ENCODE data around the gene PRX. TPM values are rescaled to one million over a fixed set of nuclear protein-coding genes. Genes with fewer than 3 reads are reported as not detected.

Gene PRX
- total and polyA plus RNA-seq, 2 of the 13 experiments (the other 11 are each of a cell fraction or from before 2014, with no cell fraction given) = 0.66 TPM

DNA sequence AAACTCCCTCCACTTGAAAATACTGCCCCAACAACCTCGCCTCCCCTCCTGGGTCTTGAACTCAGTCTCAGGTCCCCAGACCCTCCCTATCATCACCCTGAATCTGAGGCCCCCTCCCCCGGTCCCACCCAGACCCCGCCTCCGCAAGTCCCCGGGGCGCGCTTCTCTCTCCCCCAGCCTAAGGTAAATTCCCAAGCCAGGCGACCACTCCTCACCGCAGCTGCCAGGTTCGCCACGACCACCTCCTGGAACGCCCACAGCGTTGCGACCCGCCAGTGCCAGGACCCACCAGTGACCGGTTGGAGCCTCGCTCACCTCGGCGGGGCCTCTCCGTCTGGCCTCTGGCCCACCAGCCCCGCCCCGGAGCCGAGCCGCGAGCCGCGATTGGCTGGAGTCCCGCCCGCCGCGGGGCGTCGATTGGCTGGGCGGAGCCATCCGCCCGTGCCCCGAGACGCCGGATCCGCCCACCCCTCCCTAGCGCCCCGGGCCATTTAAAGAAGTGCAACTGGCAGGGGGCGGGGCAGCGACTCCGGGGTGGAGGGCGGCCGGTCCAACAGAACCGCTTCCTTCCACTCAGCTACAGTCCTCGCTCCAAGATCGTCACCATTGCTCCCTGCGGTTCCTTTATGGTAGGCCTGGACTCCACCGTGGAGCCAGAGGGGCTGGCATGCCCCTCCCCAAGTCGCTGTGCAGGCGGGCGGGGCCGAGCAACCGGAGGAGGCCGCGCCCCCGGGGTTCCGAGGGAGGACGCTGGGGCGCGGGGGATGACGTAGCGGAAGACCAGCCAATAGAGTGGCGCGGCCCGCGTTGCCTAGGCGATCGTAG, 31.0 kb upstream of the PRX start, which contains the start of gene SERTAD3 (continued):
- TF ChIP-seq, protein P1, sequence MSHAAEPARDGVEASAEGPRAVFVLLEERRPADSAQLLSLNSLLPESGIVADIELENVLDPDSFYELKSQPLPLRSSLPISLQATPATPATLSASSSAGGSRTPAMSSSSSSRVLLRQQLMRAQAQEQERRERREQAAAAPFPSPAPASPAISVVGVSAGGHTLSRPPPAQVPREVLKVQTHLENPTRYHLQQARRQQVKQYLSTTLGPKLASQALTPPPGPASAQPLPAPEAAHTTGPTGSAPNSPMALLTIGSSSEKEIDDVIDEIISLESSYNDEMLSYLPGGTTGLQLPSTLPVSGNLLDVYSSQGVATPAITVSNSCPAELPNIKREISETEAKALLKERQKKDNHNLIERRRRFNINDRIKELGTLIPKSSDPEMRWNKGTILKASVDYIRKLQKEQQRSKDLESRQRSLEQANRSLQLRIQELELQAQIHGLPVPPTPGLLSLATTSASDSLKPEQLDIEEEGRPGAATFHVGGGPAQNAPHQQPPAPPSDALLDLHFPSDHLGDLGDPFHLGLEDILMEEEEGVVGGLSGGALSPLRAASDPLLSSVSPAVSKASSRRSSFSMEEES (CRISPR knock-in tag; IDR thresholded peaks at IDR 0.05) = no peak
- TF ChIP-seq ZNF225 (CRISPR knock-in tag; IDR thresholded peaks at IDR 0.05) = peak; percentile 7; the same call in 1 of the 2 replicates
- no peak for TF ChIP-seq GABPA (IDR thresholded peaks at IDR 0.05; ENCODE audit: low read depth, low read length)
- TF ChIP-seq GABPA (CRISPR knock-in tag; IDR thresholded peaks at IDR 0.05; ENCODE audit: low read depth) = peak; percentile 41; the same call in 1 of the 2 replicates
- TF ChIP-seq, protein P2, sequence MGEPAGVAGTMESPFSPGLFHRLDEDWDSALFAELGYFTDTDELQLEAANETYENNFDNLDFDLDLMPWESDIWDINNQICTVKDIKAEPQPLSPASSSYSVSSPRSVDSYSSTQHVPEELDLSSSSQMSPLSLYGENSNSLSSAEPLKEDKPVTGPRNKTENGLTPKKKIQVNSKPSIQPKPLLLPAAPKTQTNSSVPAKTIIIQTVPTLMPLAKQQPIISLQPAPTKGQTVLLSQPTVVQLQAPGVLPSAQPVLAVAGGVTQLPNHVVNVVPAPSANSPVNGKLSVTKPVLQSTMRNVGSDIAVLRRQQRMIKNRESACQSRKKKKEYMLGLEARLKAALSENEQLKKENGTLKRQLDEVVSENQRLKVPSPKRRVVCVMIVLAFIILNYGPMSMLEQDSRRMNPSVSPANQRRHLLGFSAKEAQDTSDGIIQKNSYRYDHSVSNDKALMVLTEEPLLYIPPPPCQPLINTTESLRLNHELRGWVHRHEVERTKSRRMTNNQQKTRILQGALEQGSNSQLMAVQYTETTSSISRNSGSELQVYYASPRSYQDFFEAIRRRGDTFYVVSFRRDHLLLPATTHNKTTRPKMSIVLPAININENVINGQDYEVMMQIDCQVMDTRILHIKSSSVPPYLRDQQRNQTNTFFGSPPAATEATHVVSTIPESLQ (CRISPR knock-in tag; conservative IDR thresholded peaks at IDR 0.05) = peak; percentile 42; the same call in 1 of the 2 replicates
- TF ChIP-seq ZNF749 (CRISPR knock-in tag; IDR thresholded peaks at IDR 0.05; ENCODE audit: borderline replicate concordance) = peak; percentile 75; the same call in 1 of the 2 replicates
- TF ChIP-seq, protein P3, sequence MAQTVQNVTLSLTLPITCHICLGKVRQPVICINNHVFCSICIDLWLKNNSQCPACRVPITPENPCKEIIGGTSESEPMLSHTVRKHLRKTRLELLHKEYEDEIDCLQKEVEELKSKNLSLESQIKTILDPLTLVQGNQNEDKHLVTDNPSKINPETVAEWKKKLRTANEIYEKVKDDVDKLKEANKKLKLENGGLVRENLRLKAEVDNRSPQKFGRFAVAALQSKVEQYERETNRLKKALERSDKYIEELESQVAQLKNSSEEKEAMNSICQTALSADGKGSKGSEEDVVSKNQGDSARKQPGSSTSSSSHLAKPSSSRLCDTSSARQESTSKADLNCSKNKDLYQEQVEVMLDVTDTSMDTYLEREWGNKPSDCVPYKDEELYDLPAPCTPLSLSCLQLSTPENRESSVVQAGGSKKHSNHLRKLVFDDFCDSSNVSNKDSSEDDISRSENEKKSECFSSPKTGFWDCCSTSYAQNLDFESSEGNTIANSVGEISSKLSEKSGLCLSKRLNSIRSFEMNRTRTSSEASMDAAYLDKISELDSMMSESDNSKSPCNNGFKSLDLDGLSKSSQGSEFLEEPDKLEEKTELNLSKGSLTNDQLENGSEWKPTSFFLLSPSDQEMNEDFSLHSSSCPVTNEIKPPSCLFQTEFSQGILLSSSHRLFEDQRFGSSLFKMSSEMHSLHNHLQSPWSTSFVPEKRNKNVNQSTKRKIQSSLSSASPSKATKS (CRISPR knock-in tag; IDR thresholded peaks at IDR 0.05) = no peak
- TF ChIP-seq MAF1 (CRISPR knock-in tag; IDR thresholded peaks at IDR 0.05; ENCODE audit: borderline replicate concordance) = 0 out of 2 replicates have a peak, but pooled peaks have one; percentile 40
- TF ChIP-seq HMGXB4 (CRISPR knock-in tag; IDR thresholded peaks at IDR 0.05; ENCODE audit: borderline replicate concordance in 1 of 2, low read depth in 1 of 2) = peak in 1 of 2 experiments; percentile 59; a peak in 2 of 4 replicates
- no peak for TF ChIP-seq HNRNPL (IDR thresholded peaks at IDR 0.05; ENCODE audit: low read depth, low read length)
- TF ChIP-seq ZMYM3 (CRISPR knock-in tag; IDR thresholded peaks at IDR 0.05) = 0 out of 2 replicates have a peak, but pooled peaks have one; percentile 4
- TF ChIP-seq ZNF205 (CRISPR knock-in tag; IDR thresholded peaks at IDR 0.05) = no peak; the same call in 1 of the 2 replicates
- TF ChIP-seq AGO2 (optimal IDR thresholded peaks at IDR 0.05; ENCODE audit: low read depth, low read length) = peak; percentile 15
- TF ChIP-seq SAP130 (CRISPR knock-in tag; IDR thresholded peaks at IDR 0.05; ENCODE audit: low read depth) = peak; percentile 84
- TF ChIP-seq MEF2D (CRISPR knock-in tag; IDR thresholded peaks at IDR 0.05) = 0 out of 2 replicates have a peak, but pooled peaks have one; percentile 36
- TF ChIP-seq ZNF460 (CRISPR knock-in tag; IDR thresholded peaks at IDR 0.05; ENCODE audit: borderline replicate concordance) = no peak
- TF ChIP-seq NFYB (CRISPR knock-in tag; IDR thresholded peaks at IDR 0.05) = peak; percentile 81
- TF ChIP-seq ZSCAN9 (CRISPR knock-in tag; IDR thresholded peaks at IDR 0.05; ENCODE audit: borderline replicate concordance) = no peak
- peak; percentile 52; the same call in 1 of the 2 replicates for TF ChIP-seq JUN (CRISPR knock-in tag; IDR thresholded peaks at IDR 0.05)
- TF ChIP-seq, protein P4, sequence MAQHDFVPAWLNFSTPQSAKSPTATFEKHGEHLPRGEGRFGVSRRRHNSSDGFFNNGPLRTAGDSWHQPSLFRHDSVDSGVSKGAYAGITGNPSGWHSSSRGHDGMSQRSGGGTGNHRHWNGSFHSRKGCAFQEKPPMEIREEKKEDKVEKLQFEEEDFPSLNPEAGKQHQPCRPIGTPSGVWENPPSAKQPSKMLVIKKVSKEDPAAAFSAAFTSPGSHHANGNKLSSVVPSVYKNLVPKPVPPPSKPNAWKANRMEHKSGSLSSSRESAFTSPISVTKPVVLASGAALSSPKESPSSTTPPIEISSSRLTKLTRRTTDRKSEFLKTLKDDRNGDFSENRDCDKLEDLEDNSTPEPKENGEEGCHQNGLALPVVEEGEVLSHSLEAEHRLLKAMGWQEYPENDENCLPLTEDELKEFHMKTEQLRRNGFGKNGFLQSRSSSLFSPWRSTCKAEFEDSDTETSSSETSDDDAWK (CRISPR knock-in tag; IDR thresholded peaks at IDR 0.05) = no peak

Data from HepG2 (cell line).